Ascending aorta (tissue), 2 donors: Measurements from ENCODE around the gene PTPN23. TPM values are rescaled to one million over a fixed set of nuclear protein-coding genes. Genes with fewer than 3 reads are reported as not detected.

Experiments used
- DNase-seq, 2 donors: peaks; one replicate each; pipeline ENCODE4 v3.0.0-alpha.2; 2019; ENCODE audit warnings: low spot score in 2 of 2
- H3K27ac ChIP-seq, 2 donors: fragments of 200-600 bp; sonication (generic); one replicate each; pipeline ENCODE4 v1.5.1; 2016 to 2017; ENCODE audit warnings: mild to moderate bottlenecking in 1 of 2
- H3K27me3 ChIP-seq: fragments of 200-600 bp; sonication (generic); one replicate; pipeline ENCODE4 v1.5.1; 2017
- H3K36me3 ChIP-seq, 2 donors: fragments of 200-600 bp; sonication (generic); one replicate each; pipeline ENCODE4 v1.5.1; 2016
- H3K4me1 ChIP-seq, 2 donors: fragments of 200-600 bp; sonication (generic); one replicate each; pipeline ENCODE4 v1.5.1; 2016 to 2017; ENCODE audit warnings: mild to moderate bottlenecking in 1 of 2
- H3K4me3 ChIP-seq, 2 donors: fragments of 200-600 bp; sonication (generic); one replicate each; pipeline ENCODE4 v1.5.1; 2016 to 2017; ENCODE audit warnings: mild to moderate bottlenecking in 1 of 2
- H3K9me3 ChIP-seq, 2 donors: fragments of 200-600 bp; sonication (generic); one replicate each; pipeline ENCODE4 v1.5.1; 2016
- intact Hi-C: fragments of 100-400 bp; cut with DNase I; formaldehyde crosslinking; loops from one replicate; pipeline ENCODE4 v1.15.1; 2023
- total RNA-seq: library from RNA; depleted of rRNA; stranded (reverse); fragments of >200 nt; gene quantifications from one replicate; pipeline ENCODE4 v1.1.0, GENCODE V29; 2016
- TF ChIP-seq, protein P1 (sequence below), 3 experiments: fragments of 200-600 bp in 2 of 3; fragments of 450-650 bp in 1 of 3; sonication (generic) in 2 of 3; IDR thresholded peaks; one replicate each; pipeline ENCODE4 v1.5.1; 2016 to 2019; ENCODE audit warnings: antibody characterized with exemption in 3 of 3, mild to moderate bottlenecking in 1 of 3, moderate library complexity in 1 of 3

PTPN23 gene
- total RNA-seq, 1 donor from 2014 or later: 35.2 TPM

GRCh38 chr3:47370887-47371697 lies 9.7 kb upstream of the PTPN23 start:
- no peak for DNase-seq
- intact Hi-C loops: no loop called here
- Histone ChIP-seq H3K27ac (no peak overlapping the region), H3K9me3 (no peaks in the 10 kb centered on the region), H3K4me3 (no peak overlapping the region), H3K36me3 (no peaks in the 10 kb centered on the region), H3K4me1 (peaks cover 0 to under 1% of the 10 kb centered on the region in 2 donors), H3K27me3 (no peaks in the 10 kb centered on the region)
- TF ChIP-seq, protein P1, sequence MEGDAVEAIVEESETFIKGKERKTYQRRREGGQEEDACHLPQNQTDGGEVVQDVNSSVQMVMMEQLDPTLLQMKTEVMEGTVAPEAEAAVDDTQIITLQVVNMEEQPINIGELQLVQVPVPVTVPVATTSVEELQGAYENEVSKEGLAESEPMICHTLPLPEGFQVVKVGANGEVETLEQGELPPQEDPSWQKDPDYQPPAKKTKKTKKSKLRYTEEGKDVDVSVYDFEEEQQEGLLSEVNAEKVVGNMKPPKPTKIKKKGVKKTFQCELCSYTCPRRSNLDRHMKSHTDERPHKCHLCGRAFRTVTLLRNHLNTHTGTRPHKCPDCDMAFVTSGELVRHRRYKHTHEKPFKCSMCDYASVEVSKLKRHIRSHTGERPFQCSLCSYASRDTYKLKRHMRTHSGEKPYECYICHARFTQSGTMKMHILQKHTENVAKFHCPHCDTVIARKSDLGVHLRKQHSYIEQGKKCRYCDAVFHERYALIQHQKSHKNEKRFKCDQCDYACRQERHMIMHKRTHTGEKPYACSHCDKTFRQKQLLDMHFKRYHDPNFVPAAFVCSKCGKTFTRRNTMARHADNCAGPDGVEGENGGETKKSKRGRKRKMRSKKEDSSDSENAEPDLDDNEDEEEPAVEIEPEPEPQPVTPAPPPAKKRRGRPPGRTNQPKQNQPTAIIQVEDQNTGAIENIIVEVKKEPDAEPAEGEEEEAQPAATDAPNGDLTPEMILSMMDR (IDR thresholded peaks at IDR 0.05): peak in 2 of 3 experiments; percentile 20 to 51

GRCh38 chr3:47374587-47374986 lies 6.2 kb upstream of the PTPN23 start:
- no peak overlapping the region for H3K27ac ChIP-seq
- H3K4me1 ChIP-seq: peaks cover 0 to 6% of the 10 kb centered on the region in 2 donors
- intact Hi-C loops: no loop called here
- TF ChIP-seq, protein P1 (IDR thresholded peaks at IDR 0.05): no peak
- H3K27me3 ChIP-seq: no peaks in the 10 kb centered on the region
- H3K9me3 ChIP-seq: no peaks in the 10 kb centered on the region
- H3K36me3 ChIP-seq: no peaks in the 10 kb centered on the region
- no peak for DNase-seq
- no peak overlapping the region for H3K4me3 ChIP-seq

- TF ChIP-seq, protein P1 (IDR thresholded peaks at IDR 0.05): no peak
- intact Hi-C loops: no loop called here
- Histone ChIP-seq H3K27ac (no peak overlapping the region), H3K4me3 (no peak overlapping the region), H3K36me3 (no peaks in the 10 kb centered on the region), H3K9me3 (no peaks in the 10 kb centered on the region), H3K27me3 (no peaks in the 10 kb centered on the region), H3K4me1 (peaks cover 0 to 9% of the 10 kb centered on the region in 2 donors)
- DNase-seq: no peak
Observed at GRCh38 chr3:47376393-47376792, 4.4 kb upstream of the PTPN23 start.

DNA sequence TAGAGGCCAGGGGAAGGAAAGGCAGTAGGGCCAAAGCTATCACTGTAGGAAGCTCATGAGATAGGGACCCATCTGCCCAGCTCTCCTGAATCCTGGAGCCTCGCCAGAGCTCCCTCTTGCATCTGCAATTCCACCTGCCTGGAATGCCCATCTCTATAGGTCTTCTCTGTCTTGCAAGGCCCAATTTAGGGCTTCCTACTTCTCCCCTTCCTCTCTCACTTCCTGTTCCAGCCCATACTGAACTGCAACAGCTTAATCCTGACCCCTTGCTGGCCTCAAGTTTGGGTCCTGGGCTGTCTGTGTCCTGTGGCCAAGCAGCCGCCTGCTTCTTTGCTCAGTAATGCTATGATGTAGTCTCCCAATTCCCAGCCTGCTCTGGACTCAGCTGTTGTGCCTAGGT lies 3.6 kb upstream of the PTPN23 start:
- DNase-seq: no peak
- Histone ChIP-seq H3K27ac (no peak overlapping the region), H3K27me3 (no peaks in the 10 kb centered on the region), H3K36me3 (no peaks in the 10 kb centered on the region), H3K4me3 (no peak overlapping the region), H3K4me1 (peaks cover 0 to 13% of the 10 kb centered on the region in 2 donors), H3K9me3 (no peaks in the 10 kb centered on the region)
- TF ChIP-seq, protein P1 (IDR thresholded peaks at IDR 0.05): no peak
- intact Hi-C loops: no loop called here

GRCh38 chr3:47378869-47379268 lies 2.0 kb upstream of the PTPN23 start:
- no peak overlapping the region for H3K4me3 ChIP-seq
- H3K9me3 ChIP-seq: no peaks in the 10 kb centered on the region
- H3K36me3 ChIP-seq: no peaks in the 10 kb centered on the region
- intact Hi-C loops: no loop called here
- no peaks in the 10 kb centered on the region for H3K27me3 ChIP-seq
- no peak for DNase-seq
- H3K27ac ChIP-seq: no peak overlapping the region
- TF ChIP-seq, protein P1 (IDR thresholded peaks at IDR 0.05): no peak
- peaks cover 3 to 26% of the 10 kb centered on the region in 2 donors for H3K4me1 ChIP-seq
